IMR-90 (cell line): ENCODE data around the gene VRK2. TPM values are rescaled to one million over a fixed set of nuclear protein-coding genes. Genes with fewer than 3 reads are reported as not detected.

Experiments used
- ATAC-seq: fragments of 200-7000 bp; cut with Tn5 transposase; 2 replicates; pipeline ENCODE4 v1.9.1; 2020; ENCODE audit warnings: low read depth, mild to moderate bottlenecking, moderate library complexity
- BruUV-seq: library from RNA; stranded (reverse); fragments of 400-500 nt; replicated peaks from 2 replicates; lab custom pipeline; 2021; lab: Mats Ljungman, UMichigan
- CTCF ChIA-PET: fragments of 300-600 bp; formaldehyde crosslinking; extraction: SDS; loops from one replicate; lab custom pipeline; 2021; ENCODE audit warnings: antibody characterized with exemption; lab: Yijun Ruan, JAX
- POLR2A ChIA-PET: fragments of 300-600 bp; sonication (Branson Sonifier 250); formaldehyde crosslinking; loops from one replicate; lab custom pipeline; 2022; ENCODE audit warnings: antibody characterized with exemption; ENCODE audit not compliant: unreplicated experiment; lab: Charles Lee
- DNase-seq: peaks from one replicate; pipeline ENCODE4 v3.0.0; 2013
- H2AFZ ChIP-seq: replicated peaks from 2 replicates; pipeline ENCODE3; 2013; ENCODE audit warnings: low read length, mild to moderate bottlenecking; ENCODE audit not compliant: poor library complexity
- H2AK5ac ChIP-seq: 2 replicates; pipeline ENCODE4 v1.6.1; 2013; ENCODE audit warnings: low read depth, low read length, inconsistent platforms
- H2AK9ac ChIP-seq: replicated peaks from 2 replicates; pipeline ENCODE3; 2013; ENCODE audit warnings: mild to moderate bottlenecking, low read depth, low read length, moderate library complexity; ENCODE audit not compliant: poor library complexity
- H2BK120ac ChIP-seq: 2 replicates; pipeline ENCODE4 v1.6.1; 2013; ENCODE audit warnings: low read depth, low read length, inconsistent platforms
- H2BK15ac ChIP-seq: 3 replicates; pipeline ENCODE4 v1.6.1; 2013; ENCODE audit warnings: low read depth, low read length, inconsistent platforms
- H2BK20ac ChIP-seq: 2 replicates; pipeline ENCODE4 v1.6.1; 2013; ENCODE audit warnings: low read depth, mild to moderate bottlenecking, inconsistent platforms, low read length, moderate library complexity
- H2BK5ac ChIP-seq: 2 replicates; pipeline ENCODE4 v1.6.1; 2013; ENCODE audit warnings: mild to moderate bottlenecking, low read depth, low read length, inconsistent platforms; ENCODE audit not compliant: poor library complexity, severe bottlenecking
- H3K14ac ChIP-seq: replicated peaks from 2 replicates; pipeline ENCODE4 v1.6.1; 2013; ENCODE audit warnings: low read depth, low read length, inconsistent platforms
- H3K18ac ChIP-seq: 2 replicates; pipeline ENCODE4 v1.6.1; 2013; ENCODE audit warnings: low read depth, low read length, control low read depth
- H3K23ac ChIP-seq: 2 replicates; pipeline ENCODE4 v1.6.1; 2013; ENCODE audit warnings: low read depth, low read length, inconsistent platforms
- H3K27ac ChIP-seq: 2 replicates; pipeline ENCODE4 v1.5.1; 2013; ENCODE audit warnings: mild to moderate bottlenecking, control low read depth, low read length; ENCODE audit not compliant: insufficient read depth
- H3K27me3 ChIP-seq: 2 replicates; pipeline ENCODE4 v1.6.1; 2013; ENCODE audit warnings: low read length; ENCODE audit not compliant: control insufficient read depth, insufficient read depth
- H3K36me3 ChIP-seq: 2 replicates; pipeline ENCODE4 v1.6.1; 2013; ENCODE audit warnings: low read length, mixed read lengths; ENCODE audit not compliant: control insufficient read depth, insufficient read depth
- H3K4ac ChIP-seq: 2 replicates; pipeline ENCODE4 v1.6.1; 2013; ENCODE audit warnings: low read depth, low read length, inconsistent platforms
- H3K4me1 ChIP-seq: 2 replicates; pipeline ENCODE4 v1.6.1; 2013; ENCODE audit warnings: low read length, mixed read lengths; ENCODE audit not compliant: control insufficient read depth, insufficient read depth
- H3K4me2 ChIP-seq: 2 replicates; pipeline ENCODE4 v1.6.1; 2013; ENCODE audit warnings: low read depth, mild to moderate bottlenecking, control low read depth, low read length, moderate library complexity
- H3K4me3 ChIP-seq: 2 replicates; pipeline ENCODE4 v1.5.1; 2013; ENCODE audit warnings: low read depth, mild to moderate bottlenecking, control low read depth, low read length, moderate library complexity; ENCODE audit not compliant: insufficient read depth
- H3K56ac ChIP-seq: 2 replicates; pipeline ENCODE4 v1.6.1; 2013; ENCODE audit warnings: low read length, inconsistent platforms; ENCODE audit not compliant: insufficient read depth; ENCODE audit errors: extremely low read depth
- H3K79me1 ChIP-seq, 2 experiments: 2 replicates each; pipeline ENCODE4 v1.6.1; 2013; ENCODE audit warnings: low read length in 2 of 2, inconsistent platforms in 1 of 2, low read depth in 1 of 2
- H3K9ac ChIP-seq: 2 replicates; pipeline ENCODE4 v1.6.1; 2013; ENCODE audit warnings: low read depth, low read length, control low read depth
- H3K9me1 ChIP-seq: 2 replicates; pipeline ENCODE4 v1.6.1; 2013; ENCODE audit warnings: low read length, inconsistent platforms; ENCODE audit not compliant: insufficient read depth
- H3K9me3 ChIP-seq: 2 replicates; pipeline ENCODE4 v1.6.1; 2013; ENCODE audit warnings: low read length; ENCODE audit not compliant: control insufficient read depth, insufficient read depth
- H4K20me1 ChIP-seq: 2 replicates; pipeline ENCODE4 v1.6.1; 2013; ENCODE audit warnings: low read length, inconsistent platforms; ENCODE audit not compliant: insufficient read depth
- H4K5ac ChIP-seq: 2 replicates; pipeline ENCODE4 v1.6.1; 2013; ENCODE audit warnings: mild to moderate bottlenecking, low read depth, low read length, control low read depth
- H4K8ac ChIP-seq, 2 experiments: 2 replicates each; pipeline ENCODE4 v1.6.1; 2013; ENCODE audit warnings: low read depth in 2 of 2, low read length in 2 of 2, control low read depth in 1 of 2, inconsistent platforms in 1 of 2
- H4K91ac ChIP-seq: 2 replicates; pipeline ENCODE4 v1.6.1; 2013; ENCODE audit warnings: low read depth, low read length, inconsistent platforms; ENCODE audit not compliant: insufficient read depth
- BHLHE40 ChIP-seq: fragments of 150-350 bp; IDR thresholded peaks from 2 replicates; pipeline ENCODE4 v1.6.1; 2016; ENCODE audit warnings: mild to moderate bottlenecking, low read depth, low read length
- MXI1 ChIP-seq: IDR thresholded peaks from 2 replicates; pipeline ENCODE4 v1.6.1; 2012; ENCODE audit warnings: low read depth, mild to moderate bottlenecking, low read length, moderate library complexity, borderline replicate concordance
- POLR2A ChIP-seq: IDR thresholded peaks from 2 replicates; pipeline ENCODE4 v1.6.1; 2012; ENCODE audit warnings: mild to moderate bottlenecking, low read depth, low read length
- RAD21 ChIP-seq: IDR thresholded peaks from 2 replicates; pipeline ENCODE4 v1.6.1; 2012; ENCODE audit warnings: low read length, improper control_type of control experiment
- SMC3 ChIP-seq: fragments of 150-350 bp; IDR thresholded peaks from 2 replicates; pipeline ENCODE4 v1.6.1; 2016; ENCODE audit warnings: low read depth, mild to moderate bottlenecking, antibody characterized with exemption, low read length, moderate library complexity
- WGBS, 2 experiments: methylation state at CpG; one replicate each; pipeline versions ENCODE4 v1.1.5 to v1.1.7; 2013; ENCODE audit warnings: missing lambda C conversion rate in 2 of 2; ENCODE audit not compliant: insufficient read length in 1 of 2; ENCODE audit errors: extremely low coverage in 2 of 2; 5-methylcytosine and 5-hydroxymethylcytosine counted together
- dilution Hi-C: fragments of 300-500 bp; cut with HindIII; formaldehyde crosslinking; loops from one replicate; pipeline ENCODE4 v1.14.3; 2018; ENCODE audit warnings: low sequenced_read_pairs; ENCODE audit not compliant: unreplicated experiment
- in situ Hi-C: fragments of 300-500 bp; cut with MboI; formaldehyde crosslinking; loops from 3 replicates; pipeline ENCODE4 v1.14.3; 2019; ENCODE audit warnings: low sequenced_read_pairs, inconsistent platforms, mixed read lengths
- intact Hi-C: fragments of 100-400 bp; cut with micrococcal nuclease; formaldehyde crosslinking; loops from 2 replicates; pipeline ENCODE4 v1.10.0; 2022
- polyA plus RNA-seq, 3 experiments: library from polyadenylated mRNA; depleted of rRNA; stranded (reverse); fragments of >200 nt; gene quantifications; 2 replicates each; pipeline ENCODE4 v1.2.3, GENCODE V29; 2012; ENCODE audit warnings: low replicate concordance in 1 of 3
- total RNA-seq: library from RNA; depleted of rRNA; stranded (reverse); fragments of >200 nt; gene quantifications from 2 replicates; pipeline ENCODE4 v1.2.3, GENCODE V29; 2012
- TF ChIP-seq, protein P1 (sequence below): conservative IDR thresholded peaks from 2 replicates; pipeline ENCODE4 v1.5.1; 2012; ENCODE audit warnings: mild to moderate bottlenecking, low read depth, low read length, improper control_type of control experiment

VRK2 gene
- total and polyA plus RNA-seq, 2 of the 4 experiments (the other 2 are of a cell fraction), result 12.2 to 22.8 TPM

DNA sequence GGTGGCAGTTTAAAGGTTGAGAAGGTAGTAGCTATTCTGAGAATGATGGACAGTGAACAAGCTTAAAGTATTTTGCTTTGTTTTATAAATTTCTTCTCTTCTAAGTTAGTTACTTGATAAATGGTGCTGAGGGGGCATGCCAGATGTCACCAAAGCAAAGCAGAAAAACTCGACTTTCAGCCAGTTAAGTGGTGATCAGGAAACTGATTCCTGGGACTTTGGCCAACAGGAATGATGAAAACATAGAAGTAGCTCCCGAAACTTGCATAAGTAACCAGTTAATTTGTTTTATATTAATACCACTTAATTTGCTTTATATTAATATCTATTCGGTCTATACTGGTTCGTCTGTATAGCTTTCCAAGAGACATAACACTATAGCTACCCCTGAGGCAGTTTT lies 111.9 kb downstream of the VRK2 start:
- H2BK5ac ChIP-seq, result no peak overlapping the region
- ChIA-PET CTCF (interaction anchor here (0.8 kb wide), 1 partner anchor 8 kb away, joined by 4 read pairs; no protein-coding TSS in a partner anchor), POLR2A (no interaction called here)
- no peaks in the 10 kb centered on the region for H3K9me3 ChIP-seq
- no peak overlapping the region for H3K4me3 ChIP-seq
- H2AFZ ChIP-seq, result no peak overlapping the region
- H4K20me1 ChIP-seq, result no peaks in the 10 kb centered on the region
- ATAC-seq (no peak), DNase-seq (no peak)
- peaks cover 4% of the 10 kb centered on the region; the same call in 1 of the 2 replicates for H3K36me3 ChIP-seq
- H3K79me1 ChIP-seq, result peaks cover 4 to 8% of the 10 kb centered on the region in 2 experiments; a peak in 1 of 4 replicates
- intact Hi-C loops, result no loop called here
- no peak overlapping the region for H2BK15ac ChIP-seq
- no peak overlapping the region for H2AK5ac ChIP-seq
- no peak overlapping the region for H2BK120ac ChIP-seq
- no peak overlapping the region for H3K4me2 ChIP-seq
- H3K9me1 ChIP-seq, result 0 out of 2 replicates have a peak, but pooled peaks cover 4% of the 10 kb centered on the region
- H4K91ac ChIP-seq, result no peak overlapping the region
- no peak overlapping the region for H3K14ac ChIP-seq
- H3K9ac ChIP-seq, result no peak overlapping the region
- no peaks in the 10 kb centered on the region for H3K4me1 ChIP-seq
- no peak overlapping the region for H3K27ac ChIP-seq
- H3K18ac ChIP-seq, result no peak overlapping the region
- WGBS, 2 experiments, result no CpG with 5 or more reads among the region's 4 CpGs
- H3K56ac ChIP-seq, result no peak overlapping the region
- TF ChIP-seq POLR2A (no peak), BHLHE40 (no peak), MXI1 (no peak), RAD21 (no peak), SMC3 (no peak)
- TF ChIP-seq, protein P1, sequence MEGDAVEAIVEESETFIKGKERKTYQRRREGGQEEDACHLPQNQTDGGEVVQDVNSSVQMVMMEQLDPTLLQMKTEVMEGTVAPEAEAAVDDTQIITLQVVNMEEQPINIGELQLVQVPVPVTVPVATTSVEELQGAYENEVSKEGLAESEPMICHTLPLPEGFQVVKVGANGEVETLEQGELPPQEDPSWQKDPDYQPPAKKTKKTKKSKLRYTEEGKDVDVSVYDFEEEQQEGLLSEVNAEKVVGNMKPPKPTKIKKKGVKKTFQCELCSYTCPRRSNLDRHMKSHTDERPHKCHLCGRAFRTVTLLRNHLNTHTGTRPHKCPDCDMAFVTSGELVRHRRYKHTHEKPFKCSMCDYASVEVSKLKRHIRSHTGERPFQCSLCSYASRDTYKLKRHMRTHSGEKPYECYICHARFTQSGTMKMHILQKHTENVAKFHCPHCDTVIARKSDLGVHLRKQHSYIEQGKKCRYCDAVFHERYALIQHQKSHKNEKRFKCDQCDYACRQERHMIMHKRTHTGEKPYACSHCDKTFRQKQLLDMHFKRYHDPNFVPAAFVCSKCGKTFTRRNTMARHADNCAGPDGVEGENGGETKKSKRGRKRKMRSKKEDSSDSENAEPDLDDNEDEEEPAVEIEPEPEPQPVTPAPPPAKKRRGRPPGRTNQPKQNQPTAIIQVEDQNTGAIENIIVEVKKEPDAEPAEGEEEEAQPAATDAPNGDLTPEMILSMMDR, result no peak
- no peak overlapping the region for H2BK20ac ChIP-seq
- H4K5ac ChIP-seq, result no peak overlapping the region
- H3K4ac ChIP-seq, result no peak overlapping the region
- H3K23ac ChIP-seq, result no peak overlapping the region
- BruUV-seq, result no TSS peak
- H2AK9ac ChIP-seq, result no peak overlapping the region
- H4K8ac ChIP-seq, result no peak overlapping the region
- dilution Hi-C loops, result no loop called here
- H3K27me3 ChIP-seq, result no peaks in the 10 kb centered on the region
- in situ Hi-C loops, result no loop called here
